Mammary epithelial cell (primary cell): ENCODE results near the gene TMEM269.

Experiments used
- CTCF ChIP-seq, 2 donors: IDR thresholded peaks in 1 of 2; conservative IDR thresholded peaks in 1 of 2; 2 replicates each; pipeline ENCODE4 v1.5.1; 2011 to 2012; ENCODE audit warnings: inconsistent platforms in 2 of 2, low read length in 2 of 2, mild to moderate bottlenecking in 2 of 2, control low read depth in 1 of 2, low read depth in 1 of 2; ENCODE audit not compliant: insufficient read depth in 1 of 2; ENCODE audit errors: extremely low read depth in 1 of 2
- EZH2 ChIP-seq: IDR thresholded peaks from 2 replicates; pipeline ENCODE4 v1.6.1; 2012; ENCODE audit warnings: low read length, inconsistent platforms, borderline replicate concordance

GRCh38 chr1:42742141-42742540 lies 42.6 kb upstream of the TMEM269 start:
- TF ChIP-seq EZH2 (no peak), CTCF (conservative IDR thresholded peaks at IDR 0.05 in 1 of 2, IDR thresholded peaks at IDR 0.05 in 1 of 2; ENCODE audit: extremely low read depth in 1 of 2, insufficient read depth in 1 of 2, low read depth in 1 of 2, low read length in 2 of 2) (no peak)
